Activated T-cell treated with anti-CD3 and anti-CD28 coated beads, Interleukin-2, amount 50 U/mL, for 24 hours (primary cell): ENCODE measurements around the gene UBXN6.

Experiments
- DNase-seq: peaks from one replicate; pipeline ENCODE4 v3.0.0-alpha.2; 2020
- H3K27ac Mint-ChIP-seq: 2 replicates; pipeline ENCODE4 v1.8.0; 2020; ENCODE audit warnings: mild to moderate bottlenecking, mixed read lengths
- H3K27me3 Mint-ChIP-seq: 2 replicates; pipeline ENCODE4 v1.8.0; 2020; ENCODE audit warnings: mixed read lengths
- H3K36me3 Mint-ChIP-seq: 2 replicates; pipeline ENCODE4 v1.8.0; 2020; ENCODE audit warnings: low read depth, mixed read lengths
- H3K4me1 Mint-ChIP-seq: 2 replicates; pipeline ENCODE4 v1.8.0; 2020; ENCODE audit warnings: low read depth, mixed read lengths
- H3K4me3 Mint-ChIP-seq: 2 replicates; pipeline ENCODE4 v1.8.0; 2020; ENCODE audit warnings: mild to moderate bottlenecking, moderate library complexity, mixed read lengths
- H3K9me3 Mint-ChIP-seq: 2 replicates; pipeline ENCODE4 v1.8.0; 2020; ENCODE audit warnings: mixed read lengths

The UBXN6 gene

GRCh38 chr19:4498694-4499093 lies 41.1 kb upstream of the UBXN6 start:
- no peaks in the 10 kb centered on the region for H3K4me1 Mint-ChIP-seq
- H3K9me3 Mint-ChIP-seq, result no peaks in the 10 kb centered on the region
- H3K27ac Mint-ChIP-seq, result no peak overlapping the region
- H3K27me3 Mint-ChIP-seq, result no peaks in the 10 kb centered on the region
- no peak for DNase-seq
- H3K36me3 Mint-ChIP-seq, result peaks cover 61% of the 10 kb centered on the region
- no peak overlapping the region for H3K4me3 Mint-ChIP-seq

- H3K4me1 Mint-ChIP-seq, result no peaks in the 10 kb centered on the region
- peaks cover 61% of the 10 kb centered on the region for H3K36me3 Mint-ChIP-seq
- H3K9me3 Mint-ChIP-seq, result no peaks in the 10 kb centered on the region
- no peak overlapping the region for H3K4me3 Mint-ChIP-seq
- DNase-seq, result no peak
- no peak overlapping the region for H3K27ac Mint-ChIP-seq
- H3K27me3 Mint-ChIP-seq, result no peaks in the 10 kb centered on the region
Observed at GRCh38 chr19:4497770-4498389, 40.3 kb upstream of the UBXN6 start.

- Mint-ChIP-seq H3K4me3 (no peak overlapping the region), H3K27me3 (no peaks in the 10 kb centered on the region), H3K36me3 (peaks cover 53% of the 10 kb centered on the region), H3K4me1 (no peaks in the 10 kb centered on the region), H3K27ac (no peak overlapping the region), H3K9me3 (no peaks in the 10 kb centered on the region)
- no peak for DNase-seq
Observed at GRCh38 chr19:4496304-4496703, 38.7 kb upstream of the UBXN6 start.

DNA sequence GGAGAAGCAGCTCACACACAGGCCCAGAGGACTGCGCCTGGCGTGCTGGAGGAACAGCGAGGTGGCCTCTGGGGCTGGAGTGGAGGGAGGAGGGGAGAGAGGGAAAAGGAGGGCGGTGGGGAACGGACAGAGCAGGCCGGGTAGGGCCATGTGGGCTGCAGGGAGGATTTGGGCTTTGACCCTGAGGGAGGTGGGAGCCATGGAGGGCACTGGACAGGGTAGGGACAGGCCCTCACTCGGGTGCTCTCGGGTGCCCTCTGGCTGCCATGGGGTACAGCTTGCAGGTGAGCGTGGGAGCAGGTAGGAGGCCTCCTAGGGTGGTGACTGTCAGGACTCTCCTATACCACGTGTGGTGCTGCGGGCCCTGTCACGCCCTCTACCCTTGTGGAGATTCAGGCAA lies 37.9 kb upstream of the UBXN6 start:
- Mint-ChIP-seq H3K4me3 (no peak overlapping the region), H3K4me1 (no peaks in the 10 kb centered on the region), H3K27me3 (no peaks in the 10 kb centered on the region), H3K36me3 (peaks cover 52% of the 10 kb centered on the region), H3K9me3 (no peaks in the 10 kb centered on the region), H3K27ac (no peak overlapping the region)
- no peak for DNase-seq

GRCh38 chr19:4494691-4495064 lies 37.1 kb upstream of the UBXN6 start:
- Mint-ChIP-seq H3K4me3 (no peak overlapping the region), H3K36me3 (peaks cover 53% of the 10 kb centered on the region), H3K27ac (no peak overlapping the region), H3K27me3 (no peaks in the 10 kb centered on the region), H3K4me1 (no peaks in the 10 kb centered on the region), H3K9me3 (no peaks in the 10 kb centered on the region)
- no peak for DNase-seq

DNA sequence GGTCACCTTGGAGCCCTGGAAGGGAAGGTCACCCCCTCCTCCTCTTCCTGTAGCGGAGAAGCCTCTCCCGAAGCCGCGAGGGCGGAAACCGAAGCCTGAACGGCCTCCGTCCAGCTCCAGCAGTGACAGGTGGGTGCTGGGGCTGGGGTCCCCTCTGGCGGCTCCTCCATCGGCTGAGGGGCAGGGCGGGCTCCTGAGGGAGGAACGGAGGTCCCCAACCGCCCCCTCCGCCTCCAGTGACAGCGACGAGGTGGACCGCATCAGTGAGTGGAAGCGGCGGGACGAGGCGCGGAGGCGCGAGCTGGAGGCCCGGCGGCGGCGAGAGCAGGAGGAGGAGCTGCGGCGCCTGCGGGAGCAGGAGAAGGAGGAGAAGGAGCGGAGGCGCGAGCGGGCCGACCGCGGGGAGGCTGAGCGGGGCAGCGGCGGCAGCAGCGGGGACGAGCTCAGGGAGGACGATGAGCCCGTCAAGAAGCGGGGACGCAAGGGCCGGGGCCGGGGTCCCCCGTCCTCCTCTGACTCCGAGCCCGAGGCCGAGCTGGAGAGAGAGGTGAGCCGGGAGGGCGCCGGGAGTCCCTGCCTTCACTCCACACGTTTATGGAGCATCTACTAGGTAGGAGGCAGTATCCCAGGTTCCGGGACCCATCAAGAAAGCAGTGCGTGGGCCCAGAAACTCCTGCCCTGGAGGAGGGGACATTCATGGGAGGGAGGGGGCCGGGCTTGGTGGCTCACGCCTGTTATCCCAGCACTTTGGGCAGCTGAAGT lies 36.5 kb upstream of the UBXN6 start:
- no peak for DNase-seq
- H3K27ac Mint-ChIP-seq, result no peak overlapping the region
- H3K4me1 Mint-ChIP-seq, result no peaks in the 10 kb centered on the region

GRCh38 chr19:4493104-4493928 lies 35.7 kb upstream of the UBXN6 start:
- no peak for DNase-seq
- Mint-ChIP-seq H3K27ac (no peak overlapping the region), H3K27me3 (no peaks in the 10 kb centered on the region), H3K4me1 (no peaks in the 10 kb centered on the region), H3K9me3 (no peaks in the 10 kb centered on the region), H3K36me3 (peaks cover 53% of the 10 kb centered on the region), H3K4me3 (no peak overlapping the region)

More for the DNA sequence above, 36.5 kb upstream of the UBXN6 start:
- Mint-ChIP-seq H3K9me3 (no peaks in the 10 kb centered on the region), H3K27me3 (no peaks in the 10 kb centered on the region), H3K36me3 (peaks cover 53% of the 10 kb centered on the region), H3K4me3 (no peak overlapping the region)

GRCh38 chr19:4492337-4493103 lies 34.9 kb upstream of the UBXN6 start:
- Mint-ChIP-seq H3K9me3 (no peaks in the 10 kb centered on the region), H3K27ac (no peak overlapping the region), H3K36me3 (peaks cover 50% of the 10 kb centered on the region), H3K4me1 (no peaks in the 10 kb centered on the region), H3K27me3 (no peaks in the 10 kb centered on the region), H3K4me3 (no peak overlapping the region)
- no peak for DNase-seq

- Mint-ChIP-seq H3K27me3 (no peaks in the 10 kb centered on the region), H3K36me3 (peaks cover 55% of the 10 kb centered on the region), H3K9me3 (no peaks in the 10 kb centered on the region)
Observed at GRCh38 chr19:4491446-4491845, 33.9 kb upstream of the UBXN6 start.

DNA sequence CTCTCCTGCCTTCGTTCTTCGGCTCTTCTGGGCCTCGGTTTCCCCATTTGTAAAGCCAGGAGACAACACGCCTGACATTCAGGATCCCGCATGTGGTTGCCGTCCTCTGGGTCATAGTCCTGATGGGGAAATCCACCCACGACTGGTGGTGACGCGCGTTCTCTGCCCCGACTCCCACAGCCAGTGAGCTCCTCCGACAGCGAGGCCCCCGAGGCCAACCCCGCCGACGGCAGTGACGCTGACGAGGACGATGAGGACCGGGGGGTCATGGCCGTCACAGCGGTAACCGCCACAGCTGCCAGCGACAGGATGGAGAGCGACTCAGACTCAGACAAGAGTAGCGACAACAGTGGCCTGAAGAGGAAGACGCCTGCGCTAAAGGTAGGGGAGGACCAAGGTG lies 30.9 kb upstream of the UBXN6 start:
- Mint-ChIP-seq H3K9me3 (no peaks in the 10 kb centered on the region), H3K27me3 (no peaks in the 10 kb centered on the region), H3K4me3 (no peak overlapping the region), H3K27ac (no peak overlapping the region), H3K36me3 (peaks cover 50% of the 10 kb centered on the region), H3K4me1 (no peaks in the 10 kb centered on the region)
- no peak for DNase-seq

More at GRCh38 chr19:4491446-4491845, 33.9 kb upstream of the UBXN6 start:
- no peak for DNase-seq
- Mint-ChIP-seq H3K4me3 (no peak overlapping the region), H3K4me1 (no peaks in the 10 kb centered on the region), H3K27ac (no peak overlapping the region)

GRCh38 chr19:4487572-4487971 lies 30.0 kb upstream of the UBXN6 start:
- Mint-ChIP-seq H3K36me3 (peaks cover 59% of the 10 kb centered on the region), H3K27ac (no peak overlapping the region), H3K27me3 (no peaks in the 10 kb centered on the region), H3K4me1 (no peaks in the 10 kb centered on the region), H3K9me3 (no peaks in the 10 kb centered on the region), H3K4me3 (no peak overlapping the region)
- DNase-seq, result no peak

GRCh38 chr19:4483385-4483784 lies 25.8 kb upstream of the UBXN6 start:
- no peak overlapping the region for H3K27ac Mint-ChIP-seq
- no peaks in the 10 kb centered on the region for H3K9me3 Mint-ChIP-seq
- H3K4me1 Mint-ChIP-seq, result no peaks in the 10 kb centered on the region
- H3K36me3 Mint-ChIP-seq, result peaks cover 48% of the 10 kb centered on the region
- no peaks in the 10 kb centered on the region for H3K27me3 Mint-ChIP-seq
- H3K4me3 Mint-ChIP-seq, result no peak overlapping the region
- DNase-seq, result no peak

GRCh38 chr19:4482721-4483364 lies 25.2 kb upstream of the UBXN6 start:
- Mint-ChIP-seq H3K36me3 (peaks cover 47% of the 10 kb centered on the region), H3K4me1 (no peaks in the 10 kb centered on the region), H3K27ac (no peak overlapping the region), H3K27me3 (no peaks in the 10 kb centered on the region), H3K9me3 (no peaks in the 10 kb centered on the region), H3K4me3 (no peak overlapping the region)
- no peak for DNase-seq
